Measurements from ENCODE around the gene EVA1C.

EVA1C gene

GRCh38 chr21:32474179-32475059 is 61.9 kb downstream of the EVA1C start:
- H3K4me3 ChIP-seq (ENCODE audit: severe bottlenecking), result no peak overlapping the region
- TF ChIP-seq CTCF (IDR thresholded peaks at IDR 0.05; ENCODE audit: poor library complexity, severe bottlenecking), result no peak
- H3K27me3 ChIP-seq (ENCODE audit: insufficient read depth, poor library complexity, severe bottlenecking), result no peaks in the 10 kb centered on the region
- DNase-seq (ENCODE audit: low spot score), result no peak
- peaks cover 28% of the 10 kb centered on the region for H3K36me3 ChIP-seq (ENCODE audit: low read depth)
- H3K4me1 ChIP-seq (ENCODE audit: insufficient read depth, poor library complexity, severe bottlenecking), result peaks cover 28% of the 10 kb centered on the region
- H3K9me3 ChIP-seq (ENCODE audit: severe bottlenecking), result no peaks in the 10 kb centered on the region
- H3K27ac ChIP-seq (ENCODE audit: poor library complexity, severe bottlenecking), result peak overlapping the region; percentile 10
- no peak; the same call in 2 of the 3 replicates for ATAC-seq (ENCODE audit: low read depth)

- Histone ChIP-seq H3K27me3 (ENCODE audit: insufficient read depth, poor library complexity, severe bottlenecking) (no peaks in the 10 kb centered on the region), H3K4me3 (ENCODE audit: severe bottlenecking) (no peak overlapping the region), H3K36me3 (ENCODE audit: low read depth) (peaks cover 25% of the 10 kb centered on the region), H3K9me3 (ENCODE audit: severe bottlenecking) (no peaks in the 10 kb centered on the region), H3K4me1 (ENCODE audit: insufficient read depth, poor library complexity, severe bottlenecking) (peaks cover 30% of the 10 kb centered on the region), H3K27ac (ENCODE audit: poor library complexity, severe bottlenecking) (peak overlapping the region; percentile 10)
- ATAC-seq (ENCODE audit: low read depth) (no peak), DNase-seq (ENCODE audit: low spot score) (no peak)
- no peak for TF ChIP-seq CTCF (IDR thresholded peaks at IDR 0.05; ENCODE audit: poor library complexity, severe bottlenecking)
Observed at GRCh38 chr21:32475162-32475812, 62.8 kb downstream of the EVA1C start.

GRCh38 chr21:32476661-32477423 is 64.3 kb downstream of the EVA1C start:
- peaks cover 27% of the 10 kb centered on the region for H3K36me3 ChIP-seq (ENCODE audit: low read depth)
- H3K4me3 ChIP-seq (ENCODE audit: severe bottlenecking), result no peak overlapping the region
- H3K27ac ChIP-seq (ENCODE audit: poor library complexity, severe bottlenecking), result no peak overlapping the region
- H3K27me3 ChIP-seq (ENCODE audit: insufficient read depth, poor library complexity, severe bottlenecking), result no peaks in the 10 kb centered on the region
- no peaks in the 10 kb centered on the region for H3K9me3 ChIP-seq (ENCODE audit: severe bottlenecking)
- H3K4me1 ChIP-seq (ENCODE audit: insufficient read depth, poor library complexity, severe bottlenecking), result peaks cover 30% of the 10 kb centered on the region
- DNase-seq (ENCODE audit: low spot score), result no peak
- TF ChIP-seq CTCF (IDR thresholded peaks at IDR 0.05; ENCODE audit: poor library complexity, severe bottlenecking), result no peak
- no peak for ATAC-seq (ENCODE audit: low read depth)

- H3K27me3 ChIP-seq (ENCODE audit: insufficient read depth, poor library complexity, severe bottlenecking), result no peaks in the 10 kb centered on the region
- TF ChIP-seq CTCF (IDR thresholded peaks at IDR 0.05; ENCODE audit: poor library complexity, severe bottlenecking), result no peak
- DNase-seq (ENCODE audit: low spot score) (no peak), ATAC-seq (ENCODE audit: low read depth) (no peak)
- peaks cover 30% of the 10 kb centered on the region for H3K4me1 ChIP-seq (ENCODE audit: insufficient read depth, poor library complexity, severe bottlenecking)
- H3K4me3 ChIP-seq (ENCODE audit: severe bottlenecking), result no peak overlapping the region
- H3K27ac ChIP-seq (ENCODE audit: poor library complexity, severe bottlenecking), result no peak overlapping the region
- H3K36me3 ChIP-seq (ENCODE audit: low read depth), result peaks cover 23% of the 10 kb centered on the region; the same call in 1 of the 2 replicates
- H3K9me3 ChIP-seq (ENCODE audit: severe bottlenecking), result no peaks in the 10 kb centered on the region
Observed at GRCh38 chr21:32477424-32477745, 64.9 kb downstream of the EVA1C start.
